ENCODE data around the gene CCDC154.

- TF ChIP-seq EZH2 (IDR thresholded peaks at IDR 0.05; ENCODE audit: insufficient read depth, poor library complexity, severe bottlenecking): no peak
- no peak for TF ChIP-seq EZH2phosphoT487 (IDR thresholded peaks at IDR 0.05; ENCODE audit: insufficient read depth, low read depth)
These were observed 42.4 kb upstream of the CCDC154 start for GRCh38 chr16:1486551-1487390.
